Mammary epithelial cell (primary cell): ENCODE data around the gene ZKSCAN3.

Source experiments
- EZH2 ChIP-seq: IDR thresholded peaks from 2 replicates; pipeline ENCODE4 v1.6.1; 2012; ENCODE audit warnings: low read length, inconsistent platforms, borderline replicate concordance
- TF ChIP-seq, protein P1 (sequence below), 2 donors: IDR thresholded peaks in 1 of 2; conservative IDR thresholded peaks in 1 of 2; 2 replicates each; pipeline ENCODE4 v1.5.1; 2011 to 2012; ENCODE audit warnings: inconsistent platforms in 2 of 2, low read length in 2 of 2, mild to moderate bottlenecking in 2 of 2, control low read depth in 1 of 2, low read depth in 1 of 2; ENCODE audit not compliant: insufficient read depth in 1 of 2; ENCODE audit errors: extremely low read depth in 1 of 2

DNA sequence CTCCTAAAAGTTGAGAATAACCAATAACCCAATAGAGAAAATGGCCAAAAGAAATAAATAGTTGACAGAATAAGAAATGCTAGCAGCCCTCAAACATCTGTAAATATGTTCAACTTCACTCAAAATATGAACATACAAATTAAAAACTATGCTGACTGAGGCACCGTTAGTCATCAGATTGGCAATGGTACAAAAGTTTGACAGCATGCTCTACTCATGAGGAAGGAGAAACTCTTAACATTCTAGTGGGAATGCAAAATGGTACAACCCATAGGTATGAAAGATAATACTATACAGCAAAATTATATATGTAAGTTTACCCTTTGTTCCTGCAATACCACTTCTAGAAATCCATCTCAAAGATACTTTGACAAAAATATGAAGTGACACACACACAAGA lies 51.4 kb downstream of the ZKSCAN3 start:
- TF ChIP-seq, protein P1, sequence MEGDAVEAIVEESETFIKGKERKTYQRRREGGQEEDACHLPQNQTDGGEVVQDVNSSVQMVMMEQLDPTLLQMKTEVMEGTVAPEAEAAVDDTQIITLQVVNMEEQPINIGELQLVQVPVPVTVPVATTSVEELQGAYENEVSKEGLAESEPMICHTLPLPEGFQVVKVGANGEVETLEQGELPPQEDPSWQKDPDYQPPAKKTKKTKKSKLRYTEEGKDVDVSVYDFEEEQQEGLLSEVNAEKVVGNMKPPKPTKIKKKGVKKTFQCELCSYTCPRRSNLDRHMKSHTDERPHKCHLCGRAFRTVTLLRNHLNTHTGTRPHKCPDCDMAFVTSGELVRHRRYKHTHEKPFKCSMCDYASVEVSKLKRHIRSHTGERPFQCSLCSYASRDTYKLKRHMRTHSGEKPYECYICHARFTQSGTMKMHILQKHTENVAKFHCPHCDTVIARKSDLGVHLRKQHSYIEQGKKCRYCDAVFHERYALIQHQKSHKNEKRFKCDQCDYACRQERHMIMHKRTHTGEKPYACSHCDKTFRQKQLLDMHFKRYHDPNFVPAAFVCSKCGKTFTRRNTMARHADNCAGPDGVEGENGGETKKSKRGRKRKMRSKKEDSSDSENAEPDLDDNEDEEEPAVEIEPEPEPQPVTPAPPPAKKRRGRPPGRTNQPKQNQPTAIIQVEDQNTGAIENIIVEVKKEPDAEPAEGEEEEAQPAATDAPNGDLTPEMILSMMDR (conservative IDR thresholded peaks at IDR 0.05 in 1 of 2, IDR thresholded peaks at IDR 0.05 in 1 of 2; ENCODE audit: extremely low read depth in 1 of 2, insufficient read depth in 1 of 2, low read depth in 1 of 2, low read length in 2 of 2) = no peak
- no peak for TF ChIP-seq EZH2
